GM10248 (cell line): ENCODE results near the gene FIG4.
"Not testable (repeated sequence)": the region's sequence is repeated elsewhere in the genome, so short reads cannot be mapped to it uniquely, and the experiment has no call there.

Experiments
- CTCF ChIA-PET: fragments of 300-600 bp; sonication (Branson Sonifier 250); formaldehyde crosslinking; extraction: SDS; loops from one replicate; lab custom pipeline; 2021; ENCODE audit warnings: antibody characterized with exemption; lab: Yijun Ruan, JAX
- POLR2A ChIA-PET: fragments of 350-650 bp; sonication (Branson Sonifier 250); formaldehyde crosslinking; extraction: SDS; loops from one replicate; lab custom pipeline; 2020; ENCODE audit warnings: antibody characterized with exemption; lab: Yijun Ruan, JAX
- DNase-seq: peaks from one replicate; pipeline ENCODE4 v3.0.0; 2012; ENCODE audit errors: extremely low spot score
- TF ChIP-seq, protein P1 (sequence below): IDR thresholded peaks from 2 replicates; pipeline ENCODE4 v1.5.1; 2012; ENCODE audit warnings: mild to moderate bottlenecking, low read depth; ENCODE audit errors: extremely low read depth, missing control alignments, control extremely low read depth

FIG4 gene

DNA sequence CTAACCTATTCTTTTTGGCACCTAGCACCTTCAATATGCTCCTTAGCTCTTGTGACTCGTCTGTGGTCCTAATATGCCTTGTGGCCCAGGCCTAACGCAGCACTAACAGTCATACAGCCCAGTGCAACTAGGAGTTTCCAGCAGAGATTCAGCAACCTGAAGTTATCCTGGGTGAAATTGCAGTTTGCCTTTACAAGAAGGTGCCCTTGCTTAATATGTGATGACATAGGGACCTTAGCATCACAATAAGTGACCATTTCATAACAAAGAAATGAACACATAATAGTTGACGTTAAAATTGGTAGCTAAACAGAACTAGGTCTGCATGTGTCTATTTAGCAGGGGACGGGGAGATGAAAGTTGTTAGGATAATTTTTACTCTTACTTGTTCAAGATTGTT, 10.1 kb downstream of the FIG4 start:
- DNase-seq, result no peak
- CTCF ChIA-PET, result interaction anchor here (1.0 to 12.7 kb wide), 8 partner anchors 8 to 690 kb away, joined by 3 to 298 read pairs (median 4); partner anchors contain the start of genes AK9 and FIG4
- POLR2A ChIA-PET, result no interaction called here
- TF ChIP-seq, protein P1, sequence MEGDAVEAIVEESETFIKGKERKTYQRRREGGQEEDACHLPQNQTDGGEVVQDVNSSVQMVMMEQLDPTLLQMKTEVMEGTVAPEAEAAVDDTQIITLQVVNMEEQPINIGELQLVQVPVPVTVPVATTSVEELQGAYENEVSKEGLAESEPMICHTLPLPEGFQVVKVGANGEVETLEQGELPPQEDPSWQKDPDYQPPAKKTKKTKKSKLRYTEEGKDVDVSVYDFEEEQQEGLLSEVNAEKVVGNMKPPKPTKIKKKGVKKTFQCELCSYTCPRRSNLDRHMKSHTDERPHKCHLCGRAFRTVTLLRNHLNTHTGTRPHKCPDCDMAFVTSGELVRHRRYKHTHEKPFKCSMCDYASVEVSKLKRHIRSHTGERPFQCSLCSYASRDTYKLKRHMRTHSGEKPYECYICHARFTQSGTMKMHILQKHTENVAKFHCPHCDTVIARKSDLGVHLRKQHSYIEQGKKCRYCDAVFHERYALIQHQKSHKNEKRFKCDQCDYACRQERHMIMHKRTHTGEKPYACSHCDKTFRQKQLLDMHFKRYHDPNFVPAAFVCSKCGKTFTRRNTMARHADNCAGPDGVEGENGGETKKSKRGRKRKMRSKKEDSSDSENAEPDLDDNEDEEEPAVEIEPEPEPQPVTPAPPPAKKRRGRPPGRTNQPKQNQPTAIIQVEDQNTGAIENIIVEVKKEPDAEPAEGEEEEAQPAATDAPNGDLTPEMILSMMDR, result no peak

- TF ChIP-seq, protein P1, result no peak
- no peak for DNase-seq
- ChIA-PET CTCF (interaction anchor here (0.8 to 12.7 kb wide), 8 partner anchors 8 to 690 kb away, joined by 3 to 298 read pairs (median 4); no protein-coding TSS in a partner anchor), POLR2A (no interaction called here)
These were observed 10.7 kb downstream of the FIG4 start for GRCh38 chr6:109701774-109702173.

- CTCF ChIA-PET, result interaction anchor here (2.4 to 12.7 kb wide), 5 partner anchors 9 to 689 kb away, joined by 8 to 298 read pairs (median 43); no protein-coding TSS in a partner anchor
- TF ChIP-seq, protein P1, result no peak
- POLR2A ChIA-PET, result interaction anchor here (0.6 kb wide), 1 partner anchor 170 kb away, joined by 3 read pairs; no protein-coding TSS in a partner anchor
- no peak for DNase-seq
These were observed 11.7 kb downstream of the FIG4 start for GRCh38 chr6:109702791-109703190.

GRCh38 chr6:109705258-109705657, 14.2 kb downstream of the FIG4 start:
- DNase-seq, result peak; percentile 67
- CTCF ChIA-PET, result interaction anchor here (0.6 to 12.7 kb wide), 17 partner anchors 9 to 687 kb away, joined by 3 to 298 read pairs (median 8); partner anchors contain the start of genes AK9 and FIG4
- POLR2A ChIA-PET, result no interaction called here
- TF ChIP-seq, protein P1, result peak; percentile 97

DNA sequence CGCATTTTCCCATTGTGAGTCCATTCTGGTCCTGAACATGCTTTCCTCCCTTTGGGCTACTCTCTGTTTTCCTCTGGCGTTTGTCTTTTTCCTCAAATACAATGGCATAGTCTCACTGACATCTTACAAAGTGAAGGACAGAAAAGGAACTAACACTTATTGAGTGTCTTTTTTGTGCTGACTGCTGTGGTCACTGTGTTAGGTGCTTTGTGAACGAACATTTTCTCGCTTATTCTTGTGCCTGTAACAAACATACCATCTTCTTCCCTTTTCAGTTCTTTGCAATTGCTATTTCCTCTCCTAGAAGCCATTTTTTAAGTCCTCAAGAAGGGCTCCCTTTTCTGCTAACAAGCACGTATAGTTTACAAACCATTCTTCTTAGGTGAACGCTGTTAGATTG, 15.4 kb downstream of the FIG4 start:
- CTCF ChIA-PET, result interaction anchor here (0.7 to 12.7 kb wide), 7 partner anchors 9 to 685 kb away, joined by 3 to 298 read pairs (median 23); no protein-coding TSS in a partner anchor
- TF ChIP-seq, protein P1, result no peak
- no peak for DNase-seq
- POLR2A ChIA-PET, result no interaction called here

DNA sequence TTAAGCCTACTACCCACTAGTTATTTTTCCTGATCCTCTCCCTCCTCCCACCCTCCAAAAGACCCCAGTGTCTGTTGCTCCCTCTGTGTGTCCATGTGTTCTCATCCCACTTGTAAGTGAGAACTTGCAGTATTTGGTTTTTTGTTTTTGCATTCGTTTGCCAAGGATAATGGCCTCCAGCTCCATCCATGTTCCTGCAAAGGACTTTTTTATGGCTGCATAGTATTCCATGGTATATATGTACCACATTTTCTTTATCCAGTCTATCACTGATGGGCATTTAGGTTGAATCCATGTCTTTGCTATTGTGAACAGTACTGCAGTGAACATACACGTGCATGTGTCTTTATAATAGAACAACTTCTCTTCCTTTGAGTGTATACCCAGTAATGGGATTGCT, 17.0 kb downstream of the FIG4 start:
- CTCF ChIA-PET, result interaction anchor here (3.6 kb wide), 1 partner anchor 332 kb away, joined by 22 read pairs; no protein-coding TSS in a partner anchor
- POLR2A ChIA-PET, DNase-seq: not testable (repeated sequence)

DNA sequence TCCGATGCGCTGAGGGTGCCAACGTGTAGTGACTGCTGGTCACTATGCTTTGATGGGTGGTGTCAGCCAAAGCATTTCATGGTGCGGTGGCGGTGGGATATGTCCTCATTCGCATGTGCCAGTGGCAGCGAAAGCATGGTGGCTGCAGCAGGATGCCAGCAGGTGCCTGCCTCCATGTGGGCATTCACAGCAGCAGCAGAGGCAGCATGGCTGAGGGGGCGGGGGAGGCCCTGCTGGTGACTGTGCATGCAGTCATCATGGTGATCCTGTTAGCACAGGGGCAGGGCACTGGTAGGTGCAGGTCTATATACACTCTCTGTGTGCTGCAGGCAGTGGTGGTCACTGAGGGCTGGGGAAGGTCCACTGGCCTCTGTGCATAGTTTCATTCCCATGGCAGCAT, 22.0 kb downstream of the FIG4 start:
- POLR2A ChIA-PET, result no interaction called here
- DNase-seq, result no peak
- CTCF ChIA-PET, result interaction anchor here (1.1 to 6.3 kb wide), 4 partner anchors 8 to 327 kb away, joined by 3 to 43 read pairs (median 16); no protein-coding TSS in a partner anchor
- TF ChIP-seq, protein P1, result no peak
